ENCODE results near the gene USP2. TPM values are rescaled to one million over a fixed set of nuclear protein-coding genes. Genes with fewer than 3 reads are reported as not detected.

USP2 gene
- total RNA-seq, 1 donor from 2014 or later = 9.7 TPM

DNA sequence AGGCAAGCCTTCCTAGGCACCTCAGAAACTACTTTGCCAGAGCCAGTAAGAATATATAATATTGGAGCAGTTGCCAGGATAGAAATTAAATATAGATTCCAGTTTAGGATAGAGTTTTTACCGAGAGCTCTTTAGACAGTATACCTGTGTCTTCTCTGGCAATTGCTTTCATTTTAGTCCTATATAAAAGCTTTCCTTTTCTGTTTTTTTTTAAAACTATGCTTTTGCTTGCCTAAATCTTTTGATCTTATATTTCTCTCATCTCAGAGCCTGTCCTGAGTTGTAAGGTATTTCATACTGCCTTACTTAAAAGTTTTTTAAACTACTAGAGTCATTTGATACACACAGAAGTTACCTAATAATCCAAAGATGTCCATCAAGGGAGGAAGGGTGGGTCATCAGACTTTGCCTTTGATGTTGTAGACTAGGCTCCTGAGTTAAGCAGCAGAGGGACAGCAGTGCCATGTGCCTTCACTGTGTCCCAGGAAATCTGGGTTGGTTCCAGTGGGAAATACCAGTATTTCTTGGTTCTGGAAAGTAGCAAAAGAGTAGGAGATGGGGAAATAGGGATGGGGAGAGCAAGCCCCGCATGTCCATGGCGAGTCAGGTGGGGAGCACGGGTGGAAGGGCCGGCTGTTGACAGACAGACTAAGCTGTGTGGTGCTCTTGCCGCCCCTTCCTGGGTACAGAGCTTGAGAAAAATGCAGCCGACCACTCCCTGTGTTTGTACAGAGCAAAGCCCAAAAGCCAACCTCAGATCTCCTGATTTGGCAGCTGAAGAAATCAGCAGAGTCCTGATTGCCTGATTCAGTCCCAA is 75.7 kb downstream of the USP2 start:
- DNase-seq (ENCODE audit: low read depth) = no peak

Other genes with a start within 250 kb of the USP2 start
- gene ABCG4, start 232.6 kb downstream of the USP2 start, total RNA-seq = 0.15 TPM in 1 of 2 replicates, not detected in the other
- 24.7 and 34.2 TPM in 2 replicates for gene NLRX1, start 213.0 kb downstream of the USP2 start, total RNA-seq
- 0.30 TPM in 1 of 2 replicates, not detected in the other for gene NHERF4, start 196.2 kb downstream of the USP2 start, total RNA-seq
- gene CBL, start 175.4 kb downstream of the USP2 start, total RNA-seq = 9.0 and 22.8 TPM in 2 replicates
- 559 and 965 TPM in 2 replicates for gene MCAM, start 64.6 kb downstream of the USP2 start, total RNA-seq
- 3.0 and 16.3 TPM in 2 replicates for gene RNF26, start 47.2 kb downstream of the USP2 start, total RNA-seq
- gene C1QTNF5, start 40.8 kb downstream of the USP2 start, total RNA-seq = 5.6 and 15.7 TPM in 2 replicates
- not detected in 2 replicates for gene MFRP, start 35.0 kb downstream of the USP2 start, total RNA-seq
- gene THY1, start 41.5 kb upstream of the USP2 start, total RNA-seq = 15.3 and 20.7 TPM in 2 replicates